Upper lobe of left lung (tissue), 6 donors: Measurements from ENCODE around the gene HIC2. TPM values are rescaled to one million over a fixed set of nuclear protein-coding genes. Genes with fewer than 3 reads are reported as not detected.
"Not testable (repeated sequence)": the region's sequence is repeated elsewhere in the genome, so short reads cannot be mapped to it uniquely, and the experiment has no call there.

Experiments used
- ATAC-seq, 2 donors: fragments of 200-7000 bp; cut with Tn5 transposase; one replicate each; pipeline ENCODE4 v1.9.1; 2022; ENCODE audit warnings: mild to moderate bottlenecking in 2 of 2, moderate library complexity in 2 of 2; ENCODE audit not compliant: low FRiP score in 2 of 2
- DNase-seq, 2 donors: peaks; one replicate each; pipeline ENCODE4 v3.0.0-alpha.2; 2019 to 2020
- H3K27ac ChIP-seq, 4 donors: fragments of 200-600 bp; sonication (generic); one replicate each; pipeline ENCODE4 v1.5.1; 2016 to 2019
- H3K27me3 ChIP-seq, 4 donors: fragments of 200-600 bp; sonication (generic); one replicate each; pipeline ENCODE4 v1.5.1; 2017 to 2019
- H3K36me3 ChIP-seq, 4 donors: fragments of 200-600 bp; sonication (generic); one replicate each; pipeline ENCODE4 v1.5.1; 2016 to 2019
- H3K4me1 ChIP-seq, 4 donors: fragments of 200-600 bp; sonication (generic); one replicate each; pipeline ENCODE4 v1.5.1; 2018 to 2019
- H3K4me3 ChIP-seq, 4 donors: fragments of 200-600 bp; sonication (generic); one replicate each; pipeline ENCODE4 v1.5.1; 2017 to 2019; ENCODE audit warnings: mild to moderate bottlenecking in 2 of 4, moderate library complexity in 1 of 4
- H3K9me3 ChIP-seq, 4 donors: fragments of 200-600 bp; sonication (generic); one replicate each; pipeline ENCODE4 v1.5.1; 2018 to 2019
- WGBS, 2 donors: methylation state at CpG; one replicate each; pipeline ENCODE4 v1.1.5; 2017 to 2018; 5-methylcytosine and 5-hydroxymethylcytosine counted together
- small RNA-seq, 4 donors: library from RNA; depleted of rRNA; stranded (forward); fragments of <200 nt; gene quantifications; one replicate each; pipeline ENCODE3, GENCODE V24; 2016
- total RNA-seq, 6 donors: library from RNA; depleted of rRNA in 4 of 6; stranded (reverse); fragments of >200 nt in 4 of 6; gene quantifications; one replicate each; pipeline versions ENCODE4 v1.1.0 to v1.2.1, GENCODE V29; 2016 to 2021
- donor health status: DM: no; HTN: no; CAD: no; lungs with moderate emphysema.
- donor health status: DM: no; HTN: yes; CAD: no; lungs with severe emphysema.

The HIC2 gene
- total RNA-seq, 6 donors from 2014 or later: 4.4 to 11.5 (median 5.7) TPM

GRCh38 chr22:21499623-21500506, 82.7 kb downstream of the HIC2 start:
- WGBS, 2 donors: no CpG with 5 or more reads among the region's 16 CpGs
- not testable (repeated sequence) for DNase-seq, H3K4me1 ChIP-seq, ATAC-seq, H3K4me3 ChIP-seq, H3K9me3 ChIP-seq, H3K27me3 ChIP-seq, H3K27ac ChIP-seq, H3K36me3 ChIP-seq

Small RNAs within 50 kb of the gene (small RNA-seq; reads per million reads assigned to genes)
- gene RF00492: 0 reads per million in 4 donors
- 0 reads per million in 4 donors for gene RN7SKP63

Other genes with a start within 250 kb of the HIC2 start
- under 1 TPM in 3 of 6 donors, not detected in 3; 0.20 to 0.86 (median 0.46) TPM for gene RIMBP3B, start 33.6 kb upstream of the HIC2 start, total RNA-seq
- gene TMEM191C, start 50.0 kb downstream of the HIC2 start, total RNA-seq: 1 to 10 TPM in 5 of 6 donors, under 1 TPM in 1; 1.00 to 2.9 (median 1.5) TPM
- 1 to 10 TPM in 1 of 6 donors, under 1 TPM in 4, not detected in 1; 0.10 to 1.0 (median 0.57) TPM for gene RIMBP3C, start 134.1 kb downstream of the HIC2 start, total RNA-seq
- gene UBE2L3, start 150.3 kb downstream of the HIC2 start, total RNA-seq: 10 to 100 TPM; 24.1 to 45.8 (median 39.2) TPM
- gene YDJC, start 212.7 kb downstream of the HIC2 start, total RNA-seq: 10 to 100 TPM; 22.2 to 47.4 (median 28.3) TPM
- gene CCDC116, start 215.4 kb downstream of the HIC2 start, total RNA-seq: 1 to 10 TPM in 2 of 6 donors, under 1 TPM in 2, not detected in 2; 0.26 to 4.2 (median 0.97) TPM
- 10 to 100 TPM in 5 of 6 donors, 1 to 10 TPM in 1; 3.1 to 73.1 (median 38.9) TPM for gene SDF2L1, start 224.9 kb downstream of the HIC2 start, total RNA-seq
- gene PPIL2, start 248.6 kb downstream of the HIC2 start, total RNA-seq: 100 to 1,000 TPM in 1 of 6 donors, 10 to 100 TPM in 5; 40.4 to 107 (median 48.4) TPM